Stimulated activated CD8-positive, alpha-beta memory T cell treated with anti-CD3 and anti-CD28 coated beads, Interleukin-15, amount 100 ng/mL, for 24 hours (primary cell): Measurements from ENCODE around the gene DLX1.
"Not testable (repeated sequence)": the region's sequence is repeated elsewhere in the genome, so short reads cannot be mapped to it uniquely, and the experiment has no call there.

Source experiments
- DNase-seq: peaks from one replicate; pipeline ENCODE4 v3.0.0-alpha.2; 2020; ENCODE audit warnings: low read depth

The DLX1 gene

DNA sequence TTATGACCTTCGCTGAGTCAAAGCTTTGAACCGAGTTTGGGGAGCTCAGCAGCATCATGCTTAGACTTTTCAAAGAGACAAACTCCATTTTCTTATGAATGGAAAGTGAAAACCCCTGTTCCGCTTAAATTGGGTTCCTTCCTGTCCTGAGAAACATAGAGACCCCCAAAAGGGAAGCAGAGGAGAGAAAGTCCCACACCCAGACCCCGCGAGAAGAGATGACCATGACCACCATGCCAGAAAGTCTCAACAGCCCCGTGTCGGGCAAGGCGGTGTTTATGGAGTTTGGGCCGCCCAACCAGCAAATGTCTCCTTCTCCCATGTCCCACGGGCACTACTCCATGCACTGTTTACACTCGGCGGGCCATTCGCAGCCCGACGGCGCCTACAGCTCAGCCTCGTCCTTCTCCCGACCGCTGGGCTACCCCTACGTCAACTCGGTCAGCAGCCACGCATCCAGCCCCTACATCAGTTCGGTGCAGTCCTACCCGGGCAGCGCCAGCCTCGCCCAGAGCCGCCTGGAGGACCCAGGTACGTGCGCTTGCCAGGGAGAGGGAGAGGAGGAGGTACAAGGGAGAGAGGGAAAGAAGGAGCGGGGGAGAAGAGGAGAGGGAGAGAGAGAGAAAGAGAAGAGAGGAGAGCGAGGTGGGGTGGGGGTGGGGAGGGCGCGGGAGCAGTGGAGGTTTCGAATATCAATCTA is at the start of gene DLX1:
TSS of gene DLX1 (plus strand) at position 48 of the 700 bp plus-strand sequence. CDS start at position 219, 171 bp downstream.
- DNase-seq = no peak

GRCh38 chr2:172038121-172038520 is 47.2 kb upstream of the DLX1 start:
- no peak for DNase-seq

GRCh38 chr2:172038604-172039003 is 46.7 kb upstream of the DLX1 start:
- DNase-seq = no peak

DNA sequence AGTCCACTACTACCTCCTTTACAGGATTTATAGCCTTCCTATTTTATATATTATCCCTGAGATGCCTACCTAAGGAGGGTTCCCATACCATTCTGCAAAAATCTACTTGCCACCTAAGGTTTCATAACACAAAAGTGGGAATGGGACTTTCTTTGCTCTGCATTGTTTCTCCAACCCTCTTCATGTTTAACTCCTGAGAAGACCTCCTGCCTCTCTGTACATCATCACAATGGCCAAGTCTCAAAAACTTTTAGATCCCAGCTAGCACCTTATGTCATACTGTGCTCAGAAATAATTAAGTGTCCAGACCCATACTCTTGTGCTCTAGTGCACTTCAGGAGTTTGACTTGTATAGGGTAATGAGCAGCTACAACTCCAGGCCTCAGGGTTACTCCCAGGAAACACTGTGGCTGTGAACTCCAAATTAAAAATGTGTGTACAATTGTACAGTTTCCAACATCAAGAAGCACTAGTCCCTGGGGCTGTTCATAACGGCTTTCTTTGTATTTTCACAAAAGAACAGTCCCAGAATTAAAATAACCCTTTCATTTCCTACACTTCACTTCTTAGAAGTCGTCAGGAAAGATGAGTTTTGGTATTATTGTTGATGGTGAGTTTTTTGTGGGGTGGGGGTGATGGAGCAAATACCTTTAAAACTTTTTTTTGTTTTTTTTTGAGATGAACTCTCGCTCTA is 46.1 kb upstream of the DLX1 start:
- DNase-seq = no peak

- DNase-seq = no peak
These were observed 45.0 kb upstream of the DLX1 start for GRCh38 chr2:172040311-172040710.

DNA sequence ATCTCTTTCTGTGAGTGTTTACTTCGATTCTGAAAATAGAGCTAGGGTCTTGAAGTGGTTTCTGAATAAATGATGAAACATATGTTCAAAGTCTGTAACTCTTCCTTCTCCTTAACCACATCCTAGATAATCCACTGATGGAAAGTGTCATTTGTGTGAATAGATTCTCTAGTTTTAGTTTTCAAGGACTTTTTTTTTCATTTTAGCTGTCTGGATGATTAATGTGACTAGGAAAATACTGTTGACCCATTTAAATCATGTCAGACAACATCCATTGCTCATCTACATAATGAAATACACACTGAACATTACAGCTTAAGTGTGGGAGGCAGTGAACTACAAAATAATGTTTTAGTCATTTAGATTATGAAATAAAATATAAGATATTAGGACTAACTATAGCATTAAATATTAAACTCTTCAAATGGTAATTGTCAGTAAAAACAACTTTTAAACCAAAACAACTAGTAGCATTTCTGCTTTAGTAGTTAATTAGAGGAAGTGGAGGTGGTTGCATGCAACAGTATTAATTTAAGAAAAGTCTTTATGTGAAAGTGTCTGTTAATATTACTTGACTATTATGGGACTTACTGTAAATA is 39.1 kb upstream of the DLX1 start:
- no peak for DNase-seq

GRCh38 chr2:172046866-172047565 is 38.3 kb upstream of the DLX1 start:
- DNase-seq = no peak

GRCh38 chr2:172047566-172048507 is 37.5 kb upstream of the DLX1 start:
- no peak for DNase-seq

DNA sequence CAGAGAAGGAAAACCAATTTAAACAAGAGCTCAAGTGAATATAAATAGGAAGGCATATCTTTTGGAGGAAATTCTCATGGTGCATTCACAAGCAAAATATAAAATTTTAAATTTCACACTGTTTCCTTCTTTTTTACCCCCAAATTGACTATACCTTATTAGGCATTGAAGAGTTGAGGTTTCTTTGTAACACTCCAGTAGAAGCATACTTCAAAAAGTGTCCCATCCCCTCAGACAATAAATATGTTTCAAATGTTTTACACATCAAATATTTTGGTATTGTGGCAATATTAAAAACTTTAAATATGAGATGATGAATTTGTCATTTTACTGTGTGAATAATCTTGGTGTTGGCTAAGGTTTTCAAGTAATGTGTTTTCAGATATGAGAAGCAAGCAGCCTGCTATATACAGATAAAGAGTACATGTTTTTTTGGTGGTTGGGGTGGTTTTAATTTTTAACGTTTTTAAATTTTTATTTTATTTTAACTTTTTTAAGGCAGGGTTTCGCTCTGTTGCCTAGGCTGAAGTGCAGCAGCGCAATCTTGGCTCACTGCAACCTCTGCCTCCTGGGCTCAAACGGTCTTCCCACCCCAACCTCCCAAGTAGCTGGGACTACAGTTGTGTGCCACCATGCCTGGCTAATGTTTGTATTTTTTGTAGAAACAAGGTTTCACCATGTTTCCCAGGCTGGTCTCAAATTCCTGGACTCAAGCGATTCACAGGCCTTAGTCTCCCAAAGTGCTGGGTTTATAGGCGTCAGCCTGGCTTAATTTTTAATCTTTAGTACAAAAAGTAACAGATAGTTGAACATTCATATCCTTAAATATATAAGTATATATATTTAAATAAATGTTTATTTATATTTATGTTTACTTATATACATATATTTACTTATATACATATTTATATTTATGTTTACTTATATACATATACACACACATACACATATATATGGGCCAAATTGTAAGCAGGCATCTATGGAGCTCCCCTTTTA is 36.5 kb upstream of the DLX1 start:
- no peak for DNase-seq

- no peak for DNase-seq
These were observed 35.7 kb upstream of the DLX1 start for GRCh38 chr2:172049567-172050120.

- DNase-seq = no peak
These were observed 34.7 kb upstream of the DLX1 start for GRCh38 chr2:172050479-172051125.

- DNase-seq = no peak
These were observed 33.0 kb upstream of the DLX1 start for GRCh38 chr2:172052000-172052983.

DNA sequence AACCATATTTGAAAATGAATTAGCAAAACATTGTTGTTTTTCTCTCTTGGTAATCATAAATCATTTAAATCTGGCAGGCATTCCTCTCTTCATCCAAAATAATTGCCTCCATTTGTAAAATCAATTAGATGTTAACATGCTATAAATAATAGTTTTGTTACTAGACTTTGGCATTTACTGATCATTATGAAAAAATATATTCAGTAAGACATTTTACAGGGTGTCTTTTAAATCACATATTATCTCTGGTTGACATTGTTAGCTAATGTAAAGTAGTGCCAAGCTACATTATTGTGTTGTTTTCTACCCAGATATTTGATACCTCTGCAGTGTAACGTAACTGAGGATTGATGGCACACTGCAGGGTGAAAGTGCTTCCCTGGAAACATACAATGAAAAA is 31.8 kb upstream of the DLX1 start:
- DNase-seq = no peak

DNA sequence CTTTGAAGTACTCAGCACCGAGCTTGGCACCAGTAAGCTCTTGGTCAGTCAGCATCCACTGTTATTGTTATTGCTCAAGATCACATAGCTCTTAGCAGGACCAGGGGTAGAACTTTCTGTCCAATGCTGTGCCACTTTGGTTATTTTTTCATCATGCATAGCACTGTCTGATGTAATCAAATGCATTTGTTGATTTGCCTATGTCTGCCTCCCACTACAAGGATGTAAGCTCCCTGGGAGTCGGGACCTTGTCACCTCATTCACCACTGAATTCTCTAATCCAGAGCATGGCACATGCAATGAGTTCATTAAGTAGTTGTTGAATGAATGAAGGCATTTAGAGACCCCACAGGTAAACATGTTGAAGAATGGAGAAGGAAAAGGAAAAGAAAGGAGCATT is 29.0 kb upstream of the DLX1 start:
- no peak for DNase-seq

DNA sequence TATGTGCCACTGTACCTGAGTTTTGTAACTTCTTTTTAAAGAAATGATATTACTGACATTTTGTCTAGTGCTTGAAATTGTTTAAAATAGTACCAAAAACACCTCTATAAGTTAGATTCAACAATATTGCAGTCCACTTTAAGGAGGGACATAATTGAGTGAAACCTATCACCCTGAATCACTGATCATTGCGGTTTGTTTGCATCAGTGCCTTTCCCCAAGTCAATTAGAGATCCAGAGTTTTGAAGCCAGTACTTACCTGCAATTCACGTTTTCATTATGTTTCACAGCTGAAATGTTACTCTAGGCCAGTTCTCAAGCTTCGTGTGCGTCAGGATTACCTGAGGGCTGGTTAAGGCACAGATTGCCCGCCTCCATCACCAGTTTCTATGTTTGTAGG is 26.6 kb upstream of the DLX1 start:
- DNase-seq = no peak

GRCh38 chr2:172060118-172060517 is 25.2 kb upstream of the DLX1 start:
- not testable (repeated sequence) for DNase-seq

GRCh38 chr2:172062402-172063004 is 22.8 kb upstream of the DLX1 start:
- DNase-seq = no peak

DNA sequence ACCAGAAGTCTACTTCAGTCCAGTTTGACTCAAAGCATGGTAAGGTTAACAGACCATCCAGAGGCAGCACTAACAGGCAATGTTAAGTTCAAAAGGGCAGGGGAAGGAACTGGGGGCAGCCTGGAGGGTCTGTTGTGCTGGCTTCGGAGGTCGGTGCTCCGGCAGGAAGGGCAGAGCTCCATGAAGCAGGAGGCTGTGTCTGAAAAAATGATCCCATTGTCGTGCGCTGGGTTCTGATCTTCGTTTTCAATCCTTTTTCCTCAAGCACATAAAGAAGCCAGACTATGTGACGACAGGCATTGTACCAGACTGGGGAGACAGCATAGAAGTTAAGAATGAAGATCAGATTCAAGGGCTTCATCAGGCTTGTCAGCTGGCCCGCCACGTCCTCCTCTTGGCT is 21.9 kb upstream of the DLX1 start:
- no peak for DNase-seq
